Prostate gland (tissue), 2 donors: ENCODE measurements around the gene UBE2D2.

ENCODE experiments used
- POLR2A ChIP-seq: fragments of 450-650 bp; IDR thresholded peaks from one replicate; pipeline ENCODE4 v1.6.1; 2016; ENCODE audit warnings: antibody characterized with exemption, mild to moderate bottlenecking
- POLR2AphosphoS5 ChIP-seq: sonication (generic); formaldehyde crosslinking; IDR thresholded peaks from one replicate; pipeline ENCODE4 v1.6.1; 2017; ENCODE audit warnings: antibody characterized with exemption
- TF ChIP-seq, protein P1 (sequence below), 4 experiments: fragments of 200-600 bp in 2 of 4; fragments of 450-650 bp in 2 of 4; sonication (generic) in 2 of 4; IDR thresholded peaks; 1 replicate in 3 of 4; 2 replicates in 1 of 4; pipeline ENCODE4 v1.5.1; 2016 to 2019; ENCODE audit warnings: antibody characterized with exemption in 4 of 4, mild to moderate bottlenecking in 2 of 4, moderate library complexity in 2 of 4

DNA sequence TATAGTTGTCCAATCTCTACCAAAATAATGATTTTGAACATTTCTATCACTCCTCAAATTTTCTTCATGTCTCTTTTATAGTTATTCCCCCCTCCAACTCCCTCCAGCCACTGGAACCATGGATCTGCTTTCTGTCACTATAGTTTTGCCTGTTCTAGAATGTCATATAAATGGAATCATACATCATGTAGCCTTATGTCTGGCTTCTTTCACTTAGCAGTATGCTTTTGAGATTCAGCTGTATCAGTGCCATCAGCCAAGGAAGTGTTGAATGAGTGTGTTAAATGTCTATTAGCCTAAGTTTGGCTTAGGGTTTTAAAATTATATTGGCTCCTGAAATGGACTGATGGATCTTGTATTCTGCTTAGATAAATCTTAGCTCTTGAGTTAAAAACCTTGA, 36.0 kb downstream of the UBE2D2 start:
- no peak for TF ChIP-seq POLR2AphosphoS5
- TF ChIP-seq POLR2A: no peak
- TF ChIP-seq, protein P1, sequence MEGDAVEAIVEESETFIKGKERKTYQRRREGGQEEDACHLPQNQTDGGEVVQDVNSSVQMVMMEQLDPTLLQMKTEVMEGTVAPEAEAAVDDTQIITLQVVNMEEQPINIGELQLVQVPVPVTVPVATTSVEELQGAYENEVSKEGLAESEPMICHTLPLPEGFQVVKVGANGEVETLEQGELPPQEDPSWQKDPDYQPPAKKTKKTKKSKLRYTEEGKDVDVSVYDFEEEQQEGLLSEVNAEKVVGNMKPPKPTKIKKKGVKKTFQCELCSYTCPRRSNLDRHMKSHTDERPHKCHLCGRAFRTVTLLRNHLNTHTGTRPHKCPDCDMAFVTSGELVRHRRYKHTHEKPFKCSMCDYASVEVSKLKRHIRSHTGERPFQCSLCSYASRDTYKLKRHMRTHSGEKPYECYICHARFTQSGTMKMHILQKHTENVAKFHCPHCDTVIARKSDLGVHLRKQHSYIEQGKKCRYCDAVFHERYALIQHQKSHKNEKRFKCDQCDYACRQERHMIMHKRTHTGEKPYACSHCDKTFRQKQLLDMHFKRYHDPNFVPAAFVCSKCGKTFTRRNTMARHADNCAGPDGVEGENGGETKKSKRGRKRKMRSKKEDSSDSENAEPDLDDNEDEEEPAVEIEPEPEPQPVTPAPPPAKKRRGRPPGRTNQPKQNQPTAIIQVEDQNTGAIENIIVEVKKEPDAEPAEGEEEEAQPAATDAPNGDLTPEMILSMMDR (IDR thresholded peaks at IDR 0.05): no peak
